Right lobe of liver (tissue), 6 donors: Measurements from ENCODE around the gene ARHGAP27. TPM values are rescaled to one million over a fixed set of nuclear protein-coding genes. Genes with fewer than 3 reads are reported as not detected.
"Not testable (repeated sequence)": the region's sequence is repeated elsewhere in the genome, so short reads cannot be mapped to it uniquely, and the experiment has no call there.

Experiments
- ATAC-seq, 4 donors: fragments of 200-7000 bp; cut with Tn5 transposase; one replicate each; pipeline ENCODE4 v1.9.1; 2020; ENCODE audit warnings: mild to moderate bottlenecking in 4 of 4, moderate library complexity in 4 of 4
- DNase-seq, 3 donors: peaks; one replicate each; pipeline ENCODE4 v3.0.0-alpha.2; 2020
- H3K27ac ChIP-seq, 3 donors: fragments of 200-600 bp; one replicate each; pipeline ENCODE4 v1.8.0; 2022
- H3K27me3 ChIP-seq, 2 donors: fragments of 200-600 bp; one replicate each; pipeline ENCODE4 v1.8.0; 2022
- H3K36me3 ChIP-seq, 4 donors: fragments of 200-600 bp; sonication (generic) in 1 of 4; one replicate each; pipeline versions ENCODE4 v1.5.1 to v1.8.0; 2017 to 2022; ENCODE audit warnings: control low read depth in 1 of 4
- H3K4me1 ChIP-seq, 4 donors: fragments of 200-600 bp; sonication (generic) in 1 of 4; one replicate each; pipeline versions ENCODE4 v1.5.1 to v1.8.0; 2017 to 2022; ENCODE audit warnings: control low read depth in 1 of 4
- H3K4me3 ChIP-seq, 3 donors: fragments of 200-600 bp; one replicate each; pipeline ENCODE4 v1.8.0; 2022
- H3K9me3 ChIP-seq, 4 donors: fragments of 200-600 bp; sonication (generic) in 1 of 4; one replicate each; pipeline versions ENCODE4 v1.5.1 to v1.8.0; 2017 to 2022; ENCODE audit warnings: control low read depth in 1 of 4
- CTCF ChIP-seq, 4 donors: fragments of 200-600 bp in 3 of 4; fragments of 450-650 bp in 1 of 4; IDR thresholded peaks; one replicate each; pipeline versions ENCODE4 v1.5.1 to v1.8.0; 2016 to 2022; ENCODE audit warnings: antibody characterized with exemption in 4 of 4, mild to moderate bottlenecking in 2 of 4
- POLR2A ChIP-seq: fragments of 450-650 bp; IDR thresholded peaks from one replicate; pipeline ENCODE4 v1.6.1; 2017; ENCODE audit warnings: antibody characterized with exemption, mild to moderate bottlenecking
- WGBS: methylation state at CpG from one replicate; pipeline ENCODE4 v1.1.6; 2018; ENCODE audit warnings: low coverage, low lambda C conversion rate; ENCODE audit not compliant: insufficient coverage; ENCODE audit errors: missing lambda C conversion rate; 5-methylcytosine and 5-hydroxymethylcytosine counted together
- intact Hi-C, 2 donors: fragments of 100-400 bp; cut with DNase I; formaldehyde crosslinking; loops; one replicate each; pipeline versions ENCODE4 v1.11.2 to v1.14.1; 2022
- total RNA-seq, 6 experiments: library from RNA; depleted of rRNA in 2 of 6; stranded (reverse); fragments of >200 nt in 2 of 6; fragmentation: NEBNext Ultra II Directional in 3 of 6; extraction: Animal tissue kit (Norgen Biotek cat#: 25700) in 3 of 6; gene quantifications; one replicate each; pipeline versions ENCODE4 v1.1.0 to v1.2.4, GENCODE V29; 2016 to 2023
- donor health status: DM: no; HTN: yes; CAD: no.
- donor health status: DM: no; HTN: no; CAD: no.
- donor health status: DM: no; HTN: no; CAD: no.
- donor health status: DM: no; HTN: yes; CAD: no.
- donor health status: DM: no; HTN: yes; CAD: no.

Gene ARHGAP27
- total RNA-seq, 6 experiments from 2014 or later, result 4.9 to 9.3 (median 6.8) TPM

GRCh38 chr17:45347444-45347843 lies 85.2 kb downstream of the ARHGAP27 start:
- DNase-seq (peak in 1 of 3 donors; percentile 11), ATAC-seq (no peak)
- no peaks in the 10 kb centered on the region for H3K27me3 ChIP-seq
- no peaks in the 10 kb centered on the region for H3K4me1 ChIP-seq
- no peaks in the 10 kb centered on the region for H3K36me3 ChIP-seq
- intact Hi-C loops, result no loop called here
- no peak for TF ChIP-seq CTCF (IDR thresholded peaks at IDR 0.05)
- TF ChIP-seq POLR2A, result no peak
- 78% methylated on average over 6 of the region's 6 CpGs for WGBS
- no peaks in the 10 kb centered on the region for H3K9me3 ChIP-seq
- no peak overlapping the region for H3K4me3 ChIP-seq
- H3K27ac ChIP-seq, result no peak overlapping the region

GRCh38 chr17:45346216-45347015 lies 86.3 kb downstream of the ARHGAP27 start:
- Histone ChIP-seq H3K4me3 (no peak overlapping the region), H3K36me3 (no peaks in the 10 kb centered on the region), H3K27ac (no peak overlapping the region), H3K27me3 (no peaks in the 10 kb centered on the region), H3K4me1 (no peaks in the 10 kb centered on the region), H3K9me3 (no peaks in the 10 kb centered on the region)
- ATAC-seq (no peak), DNase-seq (peak in 1 of 3 donors; percentile 22)
- intact Hi-C loops, result no loop called here
- 89% methylated on average over 6 of the region's 13 CpGs for WGBS
- TF ChIP-seq CTCF (IDR thresholded peaks at IDR 0.05), result no peak
- no peak for TF ChIP-seq POLR2A

DNA sequence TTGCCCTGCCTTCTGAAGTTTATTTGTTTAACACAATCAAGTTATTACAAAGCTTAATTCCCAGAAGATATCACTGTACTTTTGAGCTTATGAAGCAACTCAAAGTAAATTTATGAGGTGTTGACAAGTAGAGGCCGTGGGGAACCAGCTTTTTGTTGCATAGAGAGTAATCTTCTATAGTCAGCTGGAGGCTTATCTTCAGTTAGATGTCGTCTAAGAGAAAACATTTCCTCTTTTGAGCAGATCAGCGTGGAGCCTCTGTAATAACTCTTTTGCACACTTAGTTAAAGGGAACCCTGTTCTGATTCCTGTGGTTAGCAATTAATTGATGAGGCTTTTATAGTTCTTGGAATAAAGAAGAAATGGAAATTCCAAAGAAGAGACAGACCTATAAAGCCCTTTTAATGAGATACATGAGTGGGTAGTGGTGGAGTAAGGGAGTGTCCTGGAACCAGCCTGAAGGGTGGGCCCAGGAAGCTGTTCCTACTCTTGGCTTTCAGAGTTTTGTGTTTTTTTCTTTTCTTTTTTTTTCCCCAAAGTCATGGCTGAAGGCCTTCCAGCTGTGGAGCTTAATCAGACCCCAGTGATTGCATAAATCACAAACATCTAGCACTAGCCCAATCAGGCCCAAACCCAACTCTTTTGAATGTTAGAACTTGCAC lies 87.0 kb downstream of the ARHGAP27 start:
- DNase-seq, result no peak
- Histone ChIP-seq H3K36me3 (no peaks in the 10 kb centered on the region), H3K27ac (no peak overlapping the region), H3K4me3 (no peak overlapping the region), H3K27me3 (no peaks in the 10 kb centered on the region), H3K9me3 (no peaks in the 10 kb centered on the region), H3K4me1 (no peaks in the 10 kb centered on the region)
- 37% methylated on average over 3 of the region's 3 CpGs for WGBS
- TF ChIP-seq CTCF (IDR thresholded peaks at IDR 0.05), result no peak
- no peak for TF ChIP-seq POLR2A
- intact Hi-C loops, result no loop called here
- ATAC-seq, result no peak

DNA sequence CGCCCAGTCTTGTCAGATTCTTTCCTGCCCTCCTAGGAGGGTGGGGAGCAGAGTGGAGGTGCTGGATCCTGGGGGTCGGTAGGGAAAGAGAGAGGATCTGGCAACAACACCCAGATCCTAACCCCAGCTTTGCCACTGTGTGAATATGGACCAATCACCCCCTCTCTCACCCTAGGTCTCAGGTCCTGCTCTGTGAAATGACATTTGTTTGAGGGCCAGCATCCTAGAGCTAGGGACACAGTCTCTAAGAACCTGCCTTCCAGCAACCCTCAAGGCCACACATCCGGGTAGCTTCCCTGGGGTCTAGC lies 87.5 kb downstream of the ARHGAP27 start:
- intact Hi-C loops, result no loop called here
- no peaks in the 10 kb centered on the region for H3K36me3 ChIP-seq
- ATAC-seq (no peak), DNase-seq (peak in 1 of 3 donors; percentile 18)
- H3K4me3 ChIP-seq, result no peak overlapping the region
- H3K4me1 ChIP-seq, result no peaks in the 10 kb centered on the region
- TF ChIP-seq CTCF (IDR thresholded peaks at IDR 0.05) (no peak), POLR2A (no peak)
- H3K9me3 ChIP-seq, result no peaks in the 10 kb centered on the region
- H3K27me3 ChIP-seq, result no peaks in the 10 kb centered on the region
- WGBS, result 79% methylated on average over 2 of the region's 3 CpGs
- H3K27ac ChIP-seq, result no peak overlapping the region

DNA sequence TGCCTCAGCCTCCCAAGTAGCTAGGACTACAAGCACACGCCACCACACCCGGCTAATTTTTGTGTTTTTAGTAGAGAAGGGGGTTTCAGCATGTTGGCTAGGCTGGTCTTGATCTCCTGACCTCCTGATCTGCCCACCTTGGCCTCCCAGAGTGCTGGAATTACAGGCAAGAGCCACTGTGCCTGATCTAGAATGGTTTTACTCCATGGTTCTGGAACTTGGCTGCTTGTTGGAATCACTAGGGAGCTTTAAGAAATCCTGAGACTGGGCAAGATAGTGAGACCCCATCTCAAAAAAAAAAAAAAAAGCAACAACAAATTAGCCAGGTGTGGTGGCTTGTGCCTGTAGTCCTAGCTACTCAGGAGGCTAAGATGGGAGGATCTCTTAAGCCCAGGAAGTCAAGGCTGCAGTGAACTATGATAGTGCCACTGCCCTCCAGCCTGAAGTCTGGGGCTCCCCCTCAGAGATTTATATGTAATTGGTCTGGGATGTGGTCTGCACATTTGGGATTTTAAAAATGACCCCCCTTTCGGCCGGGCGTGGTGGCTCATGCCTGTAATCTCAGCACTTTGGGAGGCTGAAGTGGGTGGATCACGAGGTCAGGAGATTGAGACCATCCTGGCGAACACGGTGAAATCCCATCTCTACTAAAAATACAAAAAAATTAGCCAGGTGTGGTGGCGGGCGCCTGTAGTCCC lies 88.6 kb downstream of the ARHGAP27 start:
- H3K4me1 ChIP-seq, H3K9me3 ChIP-seq, ATAC-seq, H3K36me3 ChIP-seq, H3K27me3 ChIP-seq, H3K27ac ChIP-seq, H3K4me3 ChIP-seq, intact Hi-C loops: not testable (repeated sequence)
- 92% methylated on average over 2 of the region's 10 CpGs for WGBS
- peak in 1 of 3 donors; percentile 9 for DNase-seq
